ENCODE measurements around the gene RPS6KB2.
A peak's percentile ranks its signal among the peaks of the same experiment; 100 is the strongest.

RPS6KB2 gene

GRCh38 chr11:67441731-67442351, 13.5 kb downstream of the RPS6KB2 start:
- DNase-seq (ENCODE audit: low read depth in 2 of 3, low spot score in 2 of 3) = no peak

DNA sequence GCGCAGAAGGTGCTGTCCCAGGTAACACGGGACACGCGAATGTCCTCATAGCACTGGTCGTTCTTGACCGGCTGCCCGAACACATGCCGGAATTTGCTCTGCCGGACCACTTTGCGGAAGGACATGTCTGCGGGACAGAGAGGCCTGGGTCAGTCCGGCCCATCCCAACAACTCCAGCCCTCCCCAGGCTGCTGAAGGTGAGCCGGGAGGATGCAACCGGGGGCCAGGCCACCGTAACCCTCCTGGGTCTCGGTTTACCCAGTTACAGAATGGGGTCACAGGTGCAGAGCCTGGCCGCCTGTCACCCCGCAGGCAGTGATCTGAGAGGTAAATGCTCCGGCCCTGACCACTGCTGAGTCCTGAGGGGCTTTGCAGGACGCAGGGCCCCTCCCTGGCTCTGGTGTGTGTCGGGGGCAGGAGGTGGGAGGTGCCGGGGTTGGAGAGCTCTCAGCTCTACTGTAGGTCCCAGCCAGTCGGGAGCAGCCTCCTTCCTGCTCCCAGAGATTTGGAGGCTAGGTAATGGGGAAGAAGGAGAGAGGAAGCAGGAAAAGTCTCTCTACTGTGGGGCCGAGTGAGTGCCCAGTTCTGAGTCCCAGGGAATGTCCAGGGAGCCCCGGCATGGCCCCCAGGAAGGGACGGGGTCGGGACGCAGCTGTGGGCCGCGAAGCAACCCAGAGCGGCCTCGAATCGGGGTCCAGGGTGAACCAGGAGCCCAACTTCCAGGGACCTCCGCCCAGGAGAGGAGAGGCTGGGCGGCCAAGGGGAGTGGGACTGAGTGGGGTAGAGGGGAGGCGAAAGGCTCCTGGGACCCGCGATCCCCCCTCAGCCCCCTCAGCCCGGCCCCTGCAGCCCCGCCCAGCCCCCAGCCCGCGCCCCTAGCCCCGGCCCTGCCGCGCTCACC, 14.5 kb downstream of the RPS6KB2 start:
- no peak for DNase-seq (ENCODE audit: low read depth in 2 of 3, low spot score in 2 of 3)

GRCh38 chr11:67445515-67445914, 17.2 kb downstream of the RPS6KB2 start:
- no peak for DNase-seq (ENCODE audit: low read depth in 2 of 3, low spot score in 2 of 3)

GRCh38 chr11:67448220-67448609, 19.9 kb downstream of the RPS6KB2 start:
- DNase-seq (ENCODE audit: low read depth in 2 of 3, low spot score in 2 of 3) = no peak

DNA sequence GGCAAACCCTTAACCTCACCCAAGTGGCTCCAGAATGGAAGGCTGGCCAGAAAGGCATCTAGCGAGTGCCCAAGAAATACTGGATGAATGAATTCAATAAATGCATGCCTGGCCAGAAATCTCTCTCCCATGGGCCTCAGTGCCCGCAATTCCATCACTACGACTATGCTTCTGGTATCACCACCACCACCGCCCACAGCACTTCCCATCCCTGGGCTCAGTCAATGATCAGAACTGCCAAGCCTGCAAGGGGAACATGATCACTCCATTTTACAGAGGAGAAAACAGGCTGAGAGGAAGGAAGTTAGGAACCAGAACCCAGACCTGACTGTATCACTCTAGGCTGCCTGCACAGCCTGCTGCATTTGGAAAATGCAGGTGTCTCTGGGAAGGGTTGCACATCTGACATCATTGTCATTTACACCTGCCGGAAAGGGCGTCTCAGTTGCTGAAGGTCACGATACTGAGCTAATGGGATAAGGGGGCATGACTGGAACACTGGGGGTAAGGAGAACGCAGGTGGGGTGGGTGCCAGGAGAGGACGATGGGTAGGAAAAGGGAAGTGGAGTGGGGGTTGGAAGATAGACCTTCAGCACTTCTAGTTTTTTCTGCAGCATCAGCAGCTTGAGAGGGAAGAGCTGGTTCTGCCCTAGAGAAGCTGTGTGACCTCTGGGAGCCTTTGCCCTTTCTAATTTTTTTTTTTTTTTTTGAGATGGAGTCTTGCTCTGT, 21.0 kb downstream of the RPS6KB2 start:
- DNase-seq (ENCODE audit: low read depth in 2 of 3, low spot score in 2 of 3) = no peak

- no peak for DNase-seq (ENCODE audit: low read depth in 2 of 3, low spot score in 2 of 3)
These were observed 22.7 kb downstream of the RPS6KB2 start for GRCh38 chr11:67450796-67451657.

DNA sequence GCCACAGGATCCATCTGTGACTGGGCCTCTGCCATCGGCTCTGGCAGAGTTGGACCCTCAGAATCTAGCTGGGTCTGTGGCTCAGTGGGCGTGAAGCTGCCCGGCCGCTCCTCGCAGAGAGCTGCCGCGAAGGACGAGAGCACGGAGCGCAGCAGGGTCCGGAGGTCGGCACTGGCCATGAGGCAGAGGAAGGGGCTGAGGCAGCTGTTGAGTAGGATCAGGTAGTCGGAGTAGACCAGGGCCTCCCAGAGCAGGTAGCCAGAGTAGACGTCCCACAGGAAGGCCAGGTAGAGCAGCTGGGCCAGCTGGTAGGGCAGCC, 23.3 kb downstream of the RPS6KB2 start:
- no peak for DNase-seq (ENCODE audit: low read depth in 2 of 3, low spot score in 2 of 3)

- no peak for DNase-seq (ENCODE audit: low read depth in 2 of 3, low spot score in 2 of 3)
These were observed 24.1 kb downstream of the RPS6KB2 start, which contains the start of gene GPR152 for GRCh38 chr11:67452141-67452952. TSS of gene GPR152 (minus strand) at chr11:67452729. CDS start at chr11:67452724, 5 bp downstream.

GRCh38 chr11:67453816-67454732, 25.8 kb downstream of the RPS6KB2 start:
- no peak for DNase-seq (ENCODE audit: low read depth in 2 of 3, low spot score in 2 of 3)

- no peak for DNase-seq (ENCODE audit: low read depth in 2 of 3, low spot score in 2 of 3)
These were observed 26.8 kb downstream of the RPS6KB2 start, which contains the start of gene CABP4 for GRCh38 chr11:67455054-67455453. TSS of gene CABP4 (plus strand) at chr11:67455354. CDS start at chr11:67455424, 70 bp downstream.

GRCh38 chr11:67456068-67456705, 27.9 kb downstream of the RPS6KB2 start:
- no peak for DNase-seq (ENCODE audit: low read depth in 2 of 3, low spot score in 2 of 3)

DNA sequence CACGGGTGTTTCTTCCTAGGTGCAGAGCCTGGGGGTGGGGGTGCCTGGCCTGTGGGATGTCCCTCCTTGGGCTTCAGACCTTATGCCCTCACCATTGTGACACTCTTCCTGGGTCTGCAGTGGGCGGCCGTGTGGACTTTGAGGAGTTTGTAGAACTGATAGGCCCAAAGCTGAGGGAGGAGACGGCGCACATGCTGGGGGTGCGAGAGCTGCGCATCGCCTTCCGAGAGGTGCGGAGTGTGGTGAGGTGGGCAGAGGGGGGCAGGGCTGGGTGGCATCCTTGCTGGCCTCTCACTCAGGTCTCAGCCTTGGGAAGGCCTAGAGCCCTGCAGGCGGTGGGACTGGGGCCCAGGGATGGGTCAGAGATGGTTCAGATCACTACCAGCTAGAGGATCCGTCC, 29.2 kb downstream of the RPS6KB2 start:
- no peak for DNase-seq (ENCODE audit: low read depth in 2 of 3, low spot score in 2 of 3)

DNA sequence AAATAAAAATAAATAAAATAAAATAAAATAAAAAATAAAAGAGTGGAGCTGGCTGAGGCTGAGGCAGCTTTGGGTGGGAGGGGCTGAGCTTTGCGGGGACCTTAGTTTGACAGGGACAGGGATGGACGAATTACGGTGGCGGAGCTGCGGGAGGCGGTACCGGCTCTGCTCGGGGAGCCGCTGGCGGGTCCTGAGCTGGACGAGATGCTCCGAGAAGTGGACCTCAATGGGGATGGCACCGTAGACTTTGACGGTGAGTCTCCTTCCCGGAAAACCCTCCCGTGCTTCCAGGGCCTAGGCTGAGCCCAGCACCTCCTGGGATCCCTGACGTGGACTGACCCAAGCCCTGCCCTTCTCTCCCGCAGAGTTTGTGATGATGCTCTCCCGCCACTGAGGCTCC, 30.0 kb downstream of the RPS6KB2 start:
- no peak for DNase-seq (ENCODE audit: low read depth in 2 of 3, low spot score in 2 of 3)

GRCh38 chr11:67463186-67463585, 34.9 kb downstream of the RPS6KB2 start:
- no peak for DNase-seq (ENCODE audit: low read depth in 2 of 3, low spot score in 2 of 3)

GRCh38 chr11:67463680-67464410, 35.6 kb downstream of the RPS6KB2 start:
- no peak for DNase-seq (ENCODE audit: low read depth in 2 of 3, low spot score in 2 of 3)

DNA sequence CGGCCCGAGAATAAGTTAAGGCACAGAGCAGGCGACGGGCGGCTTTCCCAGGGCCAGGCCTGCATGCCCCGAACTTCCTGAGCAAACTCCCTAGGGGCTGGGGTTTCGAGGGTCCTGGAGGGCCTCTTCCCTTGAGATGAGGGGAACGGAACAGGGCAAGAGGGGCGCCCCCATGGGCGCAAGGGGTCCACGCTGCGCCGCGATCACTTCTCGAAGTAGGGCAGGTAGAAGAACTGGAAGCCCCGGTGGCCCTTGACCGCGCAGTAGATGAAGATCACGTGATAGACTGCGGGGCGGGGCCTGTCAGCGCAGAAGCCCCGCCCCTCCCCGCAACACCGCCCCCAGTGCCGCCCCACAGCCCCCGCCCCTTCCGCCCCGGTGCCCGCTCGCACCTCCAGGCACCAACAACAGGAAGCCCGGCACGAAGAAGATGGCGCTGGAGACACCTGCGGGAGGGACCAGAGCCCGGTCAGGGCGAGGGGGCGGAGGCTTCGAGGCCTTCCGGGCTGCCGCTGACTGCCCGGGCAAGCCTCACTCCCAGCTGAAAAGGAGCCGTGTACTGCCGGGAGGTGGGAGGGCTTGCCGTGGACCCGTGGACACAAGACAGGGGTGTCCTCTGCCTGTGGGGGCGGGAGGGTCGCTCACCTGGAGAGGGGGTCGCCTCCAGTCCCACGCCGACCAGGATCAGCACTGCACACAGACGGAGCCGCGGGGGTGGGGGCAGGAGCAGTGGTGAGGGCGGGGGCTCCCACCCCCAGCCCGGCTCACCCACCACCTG, 36.3 kb downstream of the RPS6KB2 start:
- peak in 2 of 3 experiments; percentile 77 to 86 for DNase-seq (ENCODE audit: low read depth in 2 of 3, low spot score in 2 of 3)

DNA sequence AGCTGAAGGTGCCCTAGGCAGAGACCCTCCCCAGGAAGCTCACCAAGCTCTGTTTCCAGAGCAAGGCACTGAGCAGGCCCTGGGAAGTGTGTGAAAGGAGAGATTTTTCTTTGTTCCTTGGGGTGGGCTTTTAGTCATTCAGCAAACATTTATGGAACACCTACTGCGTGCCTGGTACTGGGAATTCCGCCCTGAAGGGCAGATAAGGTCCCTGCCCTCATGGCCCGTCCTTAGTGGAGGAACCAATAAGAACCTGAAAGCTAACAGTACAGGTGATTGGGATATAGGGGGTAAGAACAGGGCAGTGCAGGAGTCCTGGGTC, 36.9 kb downstream of the RPS6KB2 start:
- DNase-seq (ENCODE audit: low read depth in 2 of 3, low spot score in 2 of 3) = no peak
